OCI-LY1 (cell line): ENCODE data around the gene ZDHHC16.

Source experiments
- H2AFZ ChIP-seq: fragments of 200-600 bp; sonication (generic), shearing (Covaris generic); 2 replicates; pipeline ENCODE4 v1.6.0; 2014; ENCODE audit warnings: antibody characterized with exemption, mild to moderate bottlenecking, low read length
- H3F3A ChIP-seq: fragments of 200-600 bp; sonication (generic), shearing (Covaris generic); 2 replicates; pipeline ENCODE4 v1.6.0; 2014; ENCODE audit warnings: mild to moderate bottlenecking, antibody characterized with exemption, low read length, moderate library complexity; ENCODE audit not compliant: insufficient read depth
- H3K27ac ChIP-seq: fragments of 200-600 bp; sonication (generic); 2 replicates; pipeline ENCODE4 v1.5.1; 2014; ENCODE audit warnings: low read length, mixed run types, mild to moderate bottlenecking, low read depth; ENCODE audit not compliant: poor library complexity, severe bottlenecking
- H3K27me3 ChIP-seq: fragments of 200-600 bp; sonication (generic); 2 replicates; pipeline ENCODE4 v1.6.0; 2014; ENCODE audit warnings: antibody characterized with exemption, mild to moderate bottlenecking, low read length, moderate library complexity; ENCODE audit not compliant: insufficient read depth
- H3K36me3 ChIP-seq: fragments of 200-600 bp; sonication (generic); 2 replicates; pipeline ENCODE4 v1.6.1; 2014; ENCODE audit warnings: mild to moderate bottlenecking, antibody characterized with exemption, low read length, moderate library complexity, mixed read lengths; ENCODE audit not compliant: insufficient read depth
- H3K4me1 ChIP-seq: fragments of 200-600 bp; sonication (generic); 2 replicates; pipeline ENCODE4 v1.5.1; 2014; ENCODE audit warnings: mild to moderate bottlenecking, low read length, moderate library complexity; ENCODE audit not compliant: insufficient read depth, severe bottlenecking
- H3K4me2 ChIP-seq: fragments of 200-600 bp; sonication (generic), shearing (Covaris generic); 2 replicates; pipeline ENCODE4 v1.6.1; 2014; ENCODE audit warnings: low read length
- H3K4me3 ChIP-seq: fragments of 200-600 bp; sonication (generic); 2 replicates; pipeline ENCODE4 v1.5.1; 2014; ENCODE audit warnings: low read length, low read depth, mild to moderate bottlenecking, mixed read lengths; ENCODE audit not compliant: poor library complexity, severe bottlenecking
- H3K79me2 ChIP-seq: fragments of 200-600 bp; shearing (Covaris generic); 2 replicates; pipeline ENCODE4 v1.6.1; 2016; ENCODE audit warnings: mixed run types, low read length, mixed read lengths; ENCODE audit not compliant: insufficient read depth
- H3K9ac ChIP-seq: fragments of 200-600 bp; sonication (generic), shearing (Covaris generic); 2 replicates; pipeline ENCODE4 v1.6.1; 2014; ENCODE audit warnings: mild to moderate bottlenecking, low read length, mixed read lengths
- H3K9me2 ChIP-seq: fragments of 200-600 bp; sonication (generic), shearing (Covaris generic); 2 replicates; pipeline ENCODE4 v1.6.1; 2014; ENCODE audit warnings: low read depth, mild to moderate bottlenecking, low read length, mixed read lengths
- H3K9me3 ChIP-seq: fragments of 200-600 bp; shearing (Covaris generic); 2 replicates; pipeline ENCODE4 v1.6.1; 2014; ENCODE audit warnings: low read length, mixed read lengths
- H4K20me1 ChIP-seq: fragments of 200-600 bp; sonication (generic), shearing (Covaris generic); 2 replicates; pipeline ENCODE4 v1.6.0; 2016; ENCODE audit warnings: mild to moderate bottlenecking, low read length; ENCODE audit not compliant: insufficient read depth
- CTCF ChIP-seq: fragments of 200-600 bp; sonication (generic), shearing (Covaris generic); IDR thresholded peaks from 2 replicates; pipeline ENCODE4 v1.5.1; 2017; ENCODE audit warnings: mild to moderate bottlenecking, antibody characterized with exemption, low read length, moderate library complexity, mixed read lengths
- EZH2 ChIP-seq: fragments of 200-600 bp; sonication (generic), shearing (Covaris generic); IDR thresholded peaks from 2 replicates; pipeline ENCODE4 v1.8.0; 2017; ENCODE audit warnings: borderline replicate concordance, mixed run types, mild to moderate bottlenecking, antibody characterized with exemption, low read length, moderate library complexity, mixed read lengths

The ZDHHC16 gene

GRCh38 chr10:97506199-97506991, 60.4 kb downstream of the ZDHHC16 start:
- no peak overlapping the region for H3K27ac ChIP-seq
- no peaks in the 10 kb centered on the region for H3K9me3 ChIP-seq
- H3K4me3 ChIP-seq = no peak overlapping the region
- no peak overlapping the region for H2AFZ ChIP-seq
- H3K36me3 ChIP-seq = no peaks in the 10 kb centered on the region
- no peaks in the 10 kb centered on the region for H3K4me1 ChIP-seq
- no peaks in the 10 kb centered on the region for H4K20me1 ChIP-seq
- H3K4me2 ChIP-seq = no peak overlapping the region
- no peaks in the 10 kb centered on the region for H3K27me3 ChIP-seq
- H3K79me2 ChIP-seq = no peaks in the 10 kb centered on the region
- TF ChIP-seq EZH2 (no peak), CTCF (no peak)
- H3K9me2 ChIP-seq = no peaks in the 10 kb centered on the region
- H3F3A ChIP-seq = no peaks in the 10 kb centered on the region
- no peak overlapping the region for H3K9ac ChIP-seq
